IMR-90 (cell line): ENCODE data around the gene CHMP6. TPM values are rescaled to one million over a fixed set of nuclear protein-coding genes. Genes with fewer than 3 reads are reported as not detected.
A peak's percentile ranks its signal among the peaks of the same experiment; 100 is the strongest.

Experiments used
- ATAC-seq: fragments of 200-7000 bp; cut with Tn5 transposase; 2 replicates; pipeline ENCODE4 v1.9.1; 2020; ENCODE audit warnings: low read depth, mild to moderate bottlenecking, moderate library complexity
- BruUV-seq: library from RNA; stranded (reverse); fragments of 400-500 nt; replicated peaks from 2 replicates; lab custom pipeline; 2021; lab: Mats Ljungman, UMichigan
- CTCF ChIA-PET: fragments of 300-600 bp; formaldehyde crosslinking; extraction: SDS; loops from one replicate; lab custom pipeline; 2021; ENCODE audit warnings: antibody characterized with exemption; lab: Yijun Ruan, JAX
- POLR2A ChIA-PET: fragments of 300-600 bp; sonication (Branson Sonifier 250); formaldehyde crosslinking; loops from one replicate; lab custom pipeline; 2022; ENCODE audit warnings: antibody characterized with exemption; ENCODE audit not compliant: unreplicated experiment; lab: Charles Lee
- DNase-seq: peaks from one replicate; pipeline ENCODE4 v3.0.0; 2013
- H2AFZ ChIP-seq: replicated peaks from 2 replicates; pipeline ENCODE3; 2013; ENCODE audit warnings: low read length, mild to moderate bottlenecking; ENCODE audit not compliant: poor library complexity
- H2AK5ac ChIP-seq: 2 replicates; pipeline ENCODE4 v1.6.1; 2013; ENCODE audit warnings: low read depth, low read length, inconsistent platforms
- H2AK9ac ChIP-seq: replicated peaks from 2 replicates; pipeline ENCODE3; 2013; ENCODE audit warnings: mild to moderate bottlenecking, low read depth, low read length, moderate library complexity; ENCODE audit not compliant: poor library complexity
- H2BK120ac ChIP-seq: 2 replicates; pipeline ENCODE4 v1.6.1; 2013; ENCODE audit warnings: low read depth, low read length, inconsistent platforms
- H2BK15ac ChIP-seq: 3 replicates; pipeline ENCODE4 v1.6.1; 2013; ENCODE audit warnings: low read depth, low read length, inconsistent platforms
- H2BK20ac ChIP-seq: 2 replicates; pipeline ENCODE4 v1.6.1; 2013; ENCODE audit warnings: low read depth, mild to moderate bottlenecking, inconsistent platforms, low read length, moderate library complexity
- H2BK5ac ChIP-seq: 2 replicates; pipeline ENCODE4 v1.6.1; 2013; ENCODE audit warnings: mild to moderate bottlenecking, low read depth, low read length, inconsistent platforms; ENCODE audit not compliant: poor library complexity, severe bottlenecking
- H3K14ac ChIP-seq: replicated peaks from 2 replicates; pipeline ENCODE4 v1.6.1; 2013; ENCODE audit warnings: low read depth, low read length, inconsistent platforms
- H3K18ac ChIP-seq: 2 replicates; pipeline ENCODE4 v1.6.1; 2013; ENCODE audit warnings: low read depth, low read length, control low read depth
- H3K23ac ChIP-seq: 2 replicates; pipeline ENCODE4 v1.6.1; 2013; ENCODE audit warnings: low read depth, low read length, inconsistent platforms
- H3K27ac ChIP-seq: 2 replicates; pipeline ENCODE4 v1.5.1; 2013; ENCODE audit warnings: mild to moderate bottlenecking, control low read depth, low read length; ENCODE audit not compliant: insufficient read depth
- H3K27me3 ChIP-seq: 2 replicates; pipeline ENCODE4 v1.6.1; 2013; ENCODE audit warnings: low read length; ENCODE audit not compliant: control insufficient read depth, insufficient read depth
- H3K36me3 ChIP-seq: 2 replicates; pipeline ENCODE4 v1.6.1; 2013; ENCODE audit warnings: low read length, mixed read lengths; ENCODE audit not compliant: control insufficient read depth, insufficient read depth
- H3K4ac ChIP-seq: 2 replicates; pipeline ENCODE4 v1.6.1; 2013; ENCODE audit warnings: low read depth, low read length, inconsistent platforms
- H3K4me1 ChIP-seq: 2 replicates; pipeline ENCODE4 v1.6.1; 2013; ENCODE audit warnings: low read length, mixed read lengths; ENCODE audit not compliant: control insufficient read depth, insufficient read depth
- H3K4me2 ChIP-seq: 2 replicates; pipeline ENCODE4 v1.6.1; 2013; ENCODE audit warnings: low read depth, mild to moderate bottlenecking, control low read depth, low read length, moderate library complexity
- H3K4me3 ChIP-seq: 2 replicates; pipeline ENCODE4 v1.5.1; 2013; ENCODE audit warnings: low read depth, mild to moderate bottlenecking, control low read depth, low read length, moderate library complexity; ENCODE audit not compliant: insufficient read depth
- H3K56ac ChIP-seq: 2 replicates; pipeline ENCODE4 v1.6.1; 2013; ENCODE audit warnings: low read length, inconsistent platforms; ENCODE audit not compliant: insufficient read depth; ENCODE audit errors: extremely low read depth
- H3K79me1 ChIP-seq, 2 experiments: 2 replicates each; pipeline ENCODE4 v1.6.1; 2013; ENCODE audit warnings: low read length in 2 of 2, inconsistent platforms in 1 of 2, low read depth in 1 of 2
- H3K9ac ChIP-seq: 2 replicates; pipeline ENCODE4 v1.6.1; 2013; ENCODE audit warnings: low read depth, low read length, control low read depth
- H3K9me1 ChIP-seq: 2 replicates; pipeline ENCODE4 v1.6.1; 2013; ENCODE audit warnings: low read length, inconsistent platforms; ENCODE audit not compliant: insufficient read depth
- H3K9me3 ChIP-seq: 2 replicates; pipeline ENCODE4 v1.6.1; 2013; ENCODE audit warnings: low read length; ENCODE audit not compliant: control insufficient read depth, insufficient read depth
- H4K20me1 ChIP-seq: 2 replicates; pipeline ENCODE4 v1.6.1; 2013; ENCODE audit warnings: low read length, inconsistent platforms; ENCODE audit not compliant: insufficient read depth
- H4K5ac ChIP-seq: 2 replicates; pipeline ENCODE4 v1.6.1; 2013; ENCODE audit warnings: mild to moderate bottlenecking, low read depth, low read length, control low read depth
- H4K8ac ChIP-seq, 2 experiments: 2 replicates each; pipeline ENCODE4 v1.6.1; 2013; ENCODE audit warnings: low read depth in 2 of 2, low read length in 2 of 2, control low read depth in 1 of 2, inconsistent platforms in 1 of 2
- H4K91ac ChIP-seq: 2 replicates; pipeline ENCODE4 v1.6.1; 2013; ENCODE audit warnings: low read depth, low read length, inconsistent platforms; ENCODE audit not compliant: insufficient read depth
- BHLHE40 ChIP-seq: fragments of 150-350 bp; IDR thresholded peaks from 2 replicates; pipeline ENCODE4 v1.6.1; 2016; ENCODE audit warnings: mild to moderate bottlenecking, low read depth, low read length
- MXI1 ChIP-seq: IDR thresholded peaks from 2 replicates; pipeline ENCODE4 v1.6.1; 2012; ENCODE audit warnings: low read depth, mild to moderate bottlenecking, low read length, moderate library complexity, borderline replicate concordance
- RAD21 ChIP-seq: IDR thresholded peaks from 2 replicates; pipeline ENCODE4 v1.6.1; 2012; ENCODE audit warnings: low read length, improper control_type of control experiment
- WGBS, 2 experiments: methylation state at CpG; one replicate each; pipeline versions ENCODE4 v1.1.5 to v1.1.7; 2013; ENCODE audit warnings: missing lambda C conversion rate in 2 of 2; ENCODE audit not compliant: insufficient read length in 1 of 2; ENCODE audit errors: extremely low coverage in 2 of 2; 5-methylcytosine and 5-hydroxymethylcytosine counted together
- dilution Hi-C: fragments of 300-500 bp; cut with HindIII; formaldehyde crosslinking; loops from one replicate; pipeline ENCODE4 v1.14.3; 2018; ENCODE audit warnings: low sequenced_read_pairs; ENCODE audit not compliant: unreplicated experiment
- in situ Hi-C: fragments of 300-500 bp; cut with MboI; formaldehyde crosslinking; loops from 3 replicates; pipeline ENCODE4 v1.14.3; 2019; ENCODE audit warnings: low sequenced_read_pairs, inconsistent platforms, mixed read lengths
- intact Hi-C: fragments of 100-400 bp; cut with micrococcal nuclease; formaldehyde crosslinking; loops from 2 replicates; pipeline ENCODE4 v1.10.0; 2022
- polyA plus RNA-seq, 3 experiments: library from polyadenylated mRNA; depleted of rRNA; stranded (reverse); fragments of >200 nt; gene quantifications; 2 replicates each; pipeline ENCODE4 v1.2.3, GENCODE V29; 2012; ENCODE audit warnings: low replicate concordance in 1 of 3
- total RNA-seq: library from RNA; depleted of rRNA; stranded (reverse); fragments of >200 nt; gene quantifications from 2 replicates; pipeline ENCODE4 v1.2.3, GENCODE V29; 2012

CHMP6 gene
- total and polyA plus RNA-seq, 2 of the 4 experiments (the other 2 are of a cell fraction), result 5.0 to 40.3 TPM

DNA sequence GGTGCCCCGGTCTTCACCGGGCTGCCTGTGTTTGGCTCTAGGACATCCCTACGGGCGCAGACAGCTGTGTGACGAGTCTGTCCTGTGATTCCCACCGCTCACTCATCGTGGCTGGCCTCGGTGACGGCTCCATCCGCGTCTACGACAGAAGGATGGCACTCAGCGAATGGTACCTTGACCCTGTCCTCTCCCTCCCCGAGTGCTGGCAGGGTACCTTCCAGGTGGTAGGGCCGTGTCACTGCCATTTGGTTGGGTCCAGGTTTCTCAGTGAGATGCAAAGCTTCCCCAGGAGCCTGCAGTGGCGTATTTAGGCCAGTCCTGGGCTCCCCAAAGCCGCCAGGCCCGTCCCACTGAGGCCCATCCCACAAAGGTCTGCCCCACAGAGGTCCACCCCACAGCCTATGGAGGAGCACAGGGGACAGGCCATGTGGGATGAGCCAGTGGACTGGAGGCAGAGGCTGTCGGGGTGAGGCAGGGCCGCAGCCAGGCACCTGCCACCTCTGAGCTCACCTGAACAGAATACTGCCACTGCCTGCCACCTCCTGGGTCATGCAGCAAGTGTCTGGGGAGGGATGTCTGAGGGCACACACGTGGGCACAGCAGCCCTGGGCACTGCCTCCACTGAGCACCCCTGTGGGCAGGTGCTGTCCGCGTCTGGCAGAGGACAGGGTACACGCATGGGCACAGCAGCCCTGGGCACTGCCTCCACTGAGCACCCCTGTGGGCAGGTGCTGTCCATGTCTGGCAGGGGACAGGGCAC, 31.4 kb upstream of the CHMP6 start:
- Histone ChIP-seq H4K20me1 (no peaks in the 10 kb centered on the region), H3K4me3 (no peak overlapping the region), H3K27me3 (no peaks in the 10 kb centered on the region), H2AFZ (peak overlapping the region; percentile 57), H2AK9ac (peak overlapping the region; percentile 91), H3K9me1 (0 out of 2 replicates have a peak, but pooled peaks cover 10% of the 10 kb centered on the region), H3K4ac (peak overlapping the region; percentile 66), H3K23ac (no peak overlapping the region), H2BK15ac (peak overlapping the region; percentile 52; the same call in 2 of the 3 replicates), H3K36me3 (peaks cover 5% of the 10 kb centered on the region; the same call in 1 of the 2 replicates), H3K4me1 (peaks cover 13% of the 10 kb centered on the region), H3K56ac (no peak overlapping the region; the same call in 1 of the 2 replicates), H3K18ac (peak overlapping the region; percentile 12; the same call in 1 of the 2 replicates), H3K27ac (peak overlapping the region; percentile 41), H4K91ac (peak overlapping the region; percentile 85), H3K9me3 (no peaks in the 10 kb centered on the region), H3K9ac (peak overlapping the region; percentile 34; the same call in 1 of the 2 replicates), H2BK20ac (peak overlapping the region; percentile 5), H3K14ac (peak overlapping the region; percentile 1; the same call in 1 of the 2 replicates), H3K4me2 (no peak overlapping the region), H3K79me1 (0 out of 4 replicates have a peak, but pooled peaks cover 0 to 2% of the 10 kb centered on the region in 2 experiments), H4K5ac (peak overlapping the region; percentile 45; the same call in 1 of the 2 replicates), H2AK5ac (peak overlapping the region; percentile 92), H4K8ac (peak overlapping the region; percentile 66 to 96), H2BK5ac (no peak overlapping the region), H2BK120ac (peak overlapping the region; percentile 56)
- TF ChIP-seq BHLHE40 (no peak), RAD21 (no peak), MXI1 (no peak)
- no peak; the same call in 1 of the 2 replicates for ATAC-seq
- WGBS, 2 experiments, result 84% methylated on average over 20 of the region's 24 CpGs; no CpG with 5 or more reads in 1 of the 2 experiments
- ChIA-PET POLR2A (no interaction called here), CTCF (no interaction called here)
- no TSS peak for BruUV-seq
- dilution Hi-C loops, result no loop called here
- no peak for DNase-seq
- intact Hi-C loops, result no loop called here
- in situ Hi-C loops, result no loop called here
